GM23338 (cell line): ENCODE data around the gene TADA2A. TPM values are rescaled to one million over a fixed set of nuclear protein-coding genes. Genes with fewer than 3 reads are reported as not detected.
A peak's percentile ranks its signal among the peaks of the same experiment; 100 is the strongest.
"Not testable (repeated sequence)": the region's sequence is repeated elsewhere in the genome, so short reads cannot be mapped to it uniquely, and the experiment has no call there.

Experiments used
- ATAC-seq: fragments of 200-7000 bp; cut with Tn5 transposase; 3 replicates; pipeline ENCODE4 v1.9.1; 2020
- DNase-seq: peaks from one replicate; pipeline ENCODE4 v3.0.0-alpha.2; 2015; ENCODE audit warnings: low spot score
- H2AFZ ChIP-seq: fragments of 200-600 bp; sonication (generic); 2 replicates; pipeline ENCODE4 v1.8.0; 2016; ENCODE audit warnings: antibody characterized with exemption, mild to moderate bottlenecking, moderate library complexity
- H3F3A ChIP-seq: fragments of 200-600 bp; sonication (generic); replicated peaks from 2 replicates; pipeline ENCODE4 v1.8.0; 2017; ENCODE audit warnings: antibody characterized with exemption, mixed run types, low read depth
- H3K27ac ChIP-seq: fragments of 200-600 bp; sonication (generic); 2 replicates; pipeline ENCODE4 v1.6.1; 2016; ENCODE audit warnings: low read depth
- H3K27me3 ChIP-seq: fragments of 200-600 bp; sonication (generic); 2 replicates; pipeline ENCODE4 v1.8.0; 2016; ENCODE audit warnings: mild to moderate bottlenecking, mixed run types, moderate library complexity; ENCODE audit not compliant: insufficient read depth
- H3K36me3 ChIP-seq: fragments of 200-600 bp; sonication (generic); 2 replicates; pipeline ENCODE4 v1.8.0; 2016; ENCODE audit warnings: mild to moderate bottlenecking; ENCODE audit not compliant: insufficient read depth
- H3K4me1 ChIP-seq: fragments of 200-600 bp; sonication (generic); 2 replicates; pipeline ENCODE4 v1.8.0; 2016; ENCODE audit warnings: mild to moderate bottlenecking, moderate library complexity; ENCODE audit not compliant: insufficient read depth
- H3K4me2 ChIP-seq: fragments of 200-600 bp; sonication (generic); 2 replicates; pipeline ENCODE4 v1.7.1; 2017; ENCODE audit warnings: mixed run types
- H3K4me3 ChIP-seq: fragments of 200-600 bp; sonication (generic); 2 replicates; pipeline ENCODE4 v1.6.1; 2016; ENCODE audit warnings: mixed run types
- H3K79me2 ChIP-seq: fragments of 200-600 bp; sonication (generic); replicated peaks from 2 replicates; pipeline ENCODE4 v1.8.0; 2017; ENCODE audit warnings: mild to moderate bottlenecking; ENCODE audit not compliant: insufficient read depth
- H3K9me2 ChIP-seq: fragments of 200-600 bp; sonication (generic); 2 replicates; pipeline ENCODE4 v1.8.0; 2017; ENCODE audit not compliant: insufficient read depth
- H4K20me1 ChIP-seq: fragments of 200-600 bp; sonication (generic); replicated peaks from 2 replicates; pipeline ENCODE4 v1.8.0; 2017; ENCODE audit warnings: mild to moderate bottlenecking; ENCODE audit not compliant: insufficient read depth
- H3K27ac Mint-ChIP-seq: 2 replicates; pipeline ENCODE4 v1.8.0; 2020; ENCODE audit warnings: inconsistent platforms, mild to moderate bottlenecking, moderate library complexity, mixed read lengths
- H3K27me3 Mint-ChIP-seq: 3 replicates; pipeline ENCODE4 v1.8.0; 2022; ENCODE audit warnings: low read depth, mild to moderate bottlenecking, moderate library complexity, mixed read lengths, inconsistent platforms; ENCODE audit not compliant: insufficient read depth, poor library complexity
- H3K36me3 Mint-ChIP-seq: 3 replicates; pipeline ENCODE4 v1.8.0; 2021; ENCODE audit warnings: low read depth, mild to moderate bottlenecking, inconsistent platforms, moderate library complexity, mixed read lengths
- H3K4me1 Mint-ChIP-seq: 3 replicates; pipeline ENCODE4 v1.8.0; 2020; ENCODE audit warnings: mild to moderate bottlenecking, inconsistent platforms, mixed read lengths
- H3K4me3 Mint-ChIP-seq: 3 replicates; pipeline ENCODE4 v1.8.0; 2021; ENCODE audit warnings: moderate library complexity, mild to moderate bottlenecking, inconsistent platforms, mixed read lengths
- H3K9me3 Mint-ChIP-seq: 3 replicates; pipeline ENCODE4 v1.8.0; 2020; ENCODE audit warnings: moderate library complexity, mild to moderate bottlenecking, inconsistent platforms, mixed read lengths
- EZH2 ChIP-seq: fragments of 200-600 bp; sonication (generic); IDR thresholded peaks from one replicate; pipeline ENCODE4 v1.8.0; 2017; ENCODE audit warnings: antibody characterized with exemption, mild to moderate bottlenecking, low read depth; ENCODE audit not compliant: unreplicated experiment
- JUNB ChIP-seq: IDR thresholded peaks from one replicate; pipeline ENCODE4 v1.6.1; 2016; ENCODE audit warnings: antibody characterized with exemption; ENCODE audit not compliant: unreplicated experiment
- NANOG ChIP-seq: IDR thresholded peaks from 2 replicates; pipeline ENCODE4 v1.6.1; 2016; ENCODE audit warnings: antibody characterized with exemption, borderline replicate concordance
- POLR2AphosphoS5 ChIP-seq: IDR thresholded peaks from 2 replicates; pipeline ENCODE4 v1.6.1; 2016; ENCODE audit warnings: antibody characterized with exemption, low read depth
- STAT1 ChIP-seq: IDR thresholded peaks from one replicate; pipeline ENCODE4 v1.6.1; 2016; ENCODE audit warnings: antibody characterized with exemption; ENCODE audit not compliant: unreplicated experiment
- ZNF114 ChIP-seq: fragments of 250-450 bp; sonication (Bioruptor Pico); IDR thresholded peaks from 2 replicates; pipeline ENCODE4 v1.5.0; 2020; ENCODE audit warnings: mild to moderate bottlenecking, moderate library complexity
- ZNF331 ChIP-seq: fragments of 250-450 bp; sonication (Bioruptor Pico); IDR thresholded peaks from 2 replicates; pipeline ENCODE4 v1.5.0; 2020; ENCODE audit warnings: low read depth, mild to moderate bottlenecking, moderate library complexity
- polyA plus RNA-seq: library from polyadenylated mRNA; unstranded; fragments of >200 nt; fragmentation: Nextera tagmentation; extraction: Ambion mirVana; gene quantifications from 2 replicates; pipeline ENCODE4 v1.2.1, GENCODE V29; 2016
- total RNA-seq: library from RNA; depleted of rRNA; stranded (reverse); fragments of >200 nt; shearing (Covaris generic); gene quantifications from 2 replicates; pipeline ENCODE4 v1.2.3, GENCODE V29; 2014
- TF ChIP-seq, protein P1 (sequence below): fragments of 250-450 bp; sonication (Bioruptor Pico); IDR thresholded peaks from 2 replicates; pipeline ENCODE4 v1.5.0; 2020; ENCODE audit warnings: mild to moderate bottlenecking, moderate library complexity
- TF ChIP-seq, protein P2 (sequence below), 2 experiments: fragments of 200-600 bp in 1 of 2; sonication (generic) in 1 of 2; conservative IDR thresholded peaks; 2 replicates each; pipeline versions ENCODE4 v1.5.1 to v1.6.1; 2016 to 2017; ENCODE audit warnings: antibody characterized with exemption in 2 of 2, low read depth in 2 of 2, mild to moderate bottlenecking in 2 of 2, moderate library complexity in 1 of 2
- TF ChIP-seq, protein P3 (sequence below): IDR thresholded peaks from one replicate; pipeline ENCODE4 v1.6.1; 2018; ENCODE audit warnings: antibody characterized with exemption; ENCODE audit not compliant: unreplicated experiment
- TF ChIP-seq, protein P4 (sequence below): IDR thresholded peaks from 2 replicates; pipeline ENCODE4 v1.6.1; 2016; ENCODE audit warnings: antibody characterized with exemption

Gene TADA2A
- total and polyA plus RNA-seq, 2 experiments from 2014 or later: 14.5 to 17.1 TPM

- Histone ChIP-seq H3K36me3 (no peaks in the 10 kb centered on the region), H3K27me3 (no peaks in the 10 kb centered on the region), H3K9me2 (no peaks in the 10 kb centered on the region), H4K20me1 (no peaks in the 10 kb centered on the region; the same call in 1 of the 2 replicates), H3K4me1 (peaks cover 9% of the 10 kb centered on the region), H3K27ac (no peak overlapping the region), H3K79me2 (peaks cover 20% of the 10 kb centered on the region), H3K4me3 (no peak overlapping the region), H3F3A (no peaks in the 10 kb centered on the region), H3K4me2 (no peak overlapping the region), H2AFZ (no peak overlapping the region)
- Mint-ChIP-seq H3K36me3 (peaks cover 3% of the 10 kb centered on the region; the same call in 1 of the 3 replicates), H3K27ac (no peak overlapping the region), H3K4me1 (peaks cover 8% of the 10 kb centered on the region), H3K4me3 (no peak overlapping the region), H3K9me3 (no peaks in the 10 kb centered on the region), H3K27me3 (no peaks in the 10 kb centered on the region)
- TF ChIP-seq ZNF114 (no peak), ZNF331 (CRISPR knock-in tag) (no peak), JUNB (no peak), STAT1 (no peak), POLR2AphosphoS5 (no peak), EZH2 (no peak), NANOG (no peak)
- TF ChIP-seq, protein P1, sequence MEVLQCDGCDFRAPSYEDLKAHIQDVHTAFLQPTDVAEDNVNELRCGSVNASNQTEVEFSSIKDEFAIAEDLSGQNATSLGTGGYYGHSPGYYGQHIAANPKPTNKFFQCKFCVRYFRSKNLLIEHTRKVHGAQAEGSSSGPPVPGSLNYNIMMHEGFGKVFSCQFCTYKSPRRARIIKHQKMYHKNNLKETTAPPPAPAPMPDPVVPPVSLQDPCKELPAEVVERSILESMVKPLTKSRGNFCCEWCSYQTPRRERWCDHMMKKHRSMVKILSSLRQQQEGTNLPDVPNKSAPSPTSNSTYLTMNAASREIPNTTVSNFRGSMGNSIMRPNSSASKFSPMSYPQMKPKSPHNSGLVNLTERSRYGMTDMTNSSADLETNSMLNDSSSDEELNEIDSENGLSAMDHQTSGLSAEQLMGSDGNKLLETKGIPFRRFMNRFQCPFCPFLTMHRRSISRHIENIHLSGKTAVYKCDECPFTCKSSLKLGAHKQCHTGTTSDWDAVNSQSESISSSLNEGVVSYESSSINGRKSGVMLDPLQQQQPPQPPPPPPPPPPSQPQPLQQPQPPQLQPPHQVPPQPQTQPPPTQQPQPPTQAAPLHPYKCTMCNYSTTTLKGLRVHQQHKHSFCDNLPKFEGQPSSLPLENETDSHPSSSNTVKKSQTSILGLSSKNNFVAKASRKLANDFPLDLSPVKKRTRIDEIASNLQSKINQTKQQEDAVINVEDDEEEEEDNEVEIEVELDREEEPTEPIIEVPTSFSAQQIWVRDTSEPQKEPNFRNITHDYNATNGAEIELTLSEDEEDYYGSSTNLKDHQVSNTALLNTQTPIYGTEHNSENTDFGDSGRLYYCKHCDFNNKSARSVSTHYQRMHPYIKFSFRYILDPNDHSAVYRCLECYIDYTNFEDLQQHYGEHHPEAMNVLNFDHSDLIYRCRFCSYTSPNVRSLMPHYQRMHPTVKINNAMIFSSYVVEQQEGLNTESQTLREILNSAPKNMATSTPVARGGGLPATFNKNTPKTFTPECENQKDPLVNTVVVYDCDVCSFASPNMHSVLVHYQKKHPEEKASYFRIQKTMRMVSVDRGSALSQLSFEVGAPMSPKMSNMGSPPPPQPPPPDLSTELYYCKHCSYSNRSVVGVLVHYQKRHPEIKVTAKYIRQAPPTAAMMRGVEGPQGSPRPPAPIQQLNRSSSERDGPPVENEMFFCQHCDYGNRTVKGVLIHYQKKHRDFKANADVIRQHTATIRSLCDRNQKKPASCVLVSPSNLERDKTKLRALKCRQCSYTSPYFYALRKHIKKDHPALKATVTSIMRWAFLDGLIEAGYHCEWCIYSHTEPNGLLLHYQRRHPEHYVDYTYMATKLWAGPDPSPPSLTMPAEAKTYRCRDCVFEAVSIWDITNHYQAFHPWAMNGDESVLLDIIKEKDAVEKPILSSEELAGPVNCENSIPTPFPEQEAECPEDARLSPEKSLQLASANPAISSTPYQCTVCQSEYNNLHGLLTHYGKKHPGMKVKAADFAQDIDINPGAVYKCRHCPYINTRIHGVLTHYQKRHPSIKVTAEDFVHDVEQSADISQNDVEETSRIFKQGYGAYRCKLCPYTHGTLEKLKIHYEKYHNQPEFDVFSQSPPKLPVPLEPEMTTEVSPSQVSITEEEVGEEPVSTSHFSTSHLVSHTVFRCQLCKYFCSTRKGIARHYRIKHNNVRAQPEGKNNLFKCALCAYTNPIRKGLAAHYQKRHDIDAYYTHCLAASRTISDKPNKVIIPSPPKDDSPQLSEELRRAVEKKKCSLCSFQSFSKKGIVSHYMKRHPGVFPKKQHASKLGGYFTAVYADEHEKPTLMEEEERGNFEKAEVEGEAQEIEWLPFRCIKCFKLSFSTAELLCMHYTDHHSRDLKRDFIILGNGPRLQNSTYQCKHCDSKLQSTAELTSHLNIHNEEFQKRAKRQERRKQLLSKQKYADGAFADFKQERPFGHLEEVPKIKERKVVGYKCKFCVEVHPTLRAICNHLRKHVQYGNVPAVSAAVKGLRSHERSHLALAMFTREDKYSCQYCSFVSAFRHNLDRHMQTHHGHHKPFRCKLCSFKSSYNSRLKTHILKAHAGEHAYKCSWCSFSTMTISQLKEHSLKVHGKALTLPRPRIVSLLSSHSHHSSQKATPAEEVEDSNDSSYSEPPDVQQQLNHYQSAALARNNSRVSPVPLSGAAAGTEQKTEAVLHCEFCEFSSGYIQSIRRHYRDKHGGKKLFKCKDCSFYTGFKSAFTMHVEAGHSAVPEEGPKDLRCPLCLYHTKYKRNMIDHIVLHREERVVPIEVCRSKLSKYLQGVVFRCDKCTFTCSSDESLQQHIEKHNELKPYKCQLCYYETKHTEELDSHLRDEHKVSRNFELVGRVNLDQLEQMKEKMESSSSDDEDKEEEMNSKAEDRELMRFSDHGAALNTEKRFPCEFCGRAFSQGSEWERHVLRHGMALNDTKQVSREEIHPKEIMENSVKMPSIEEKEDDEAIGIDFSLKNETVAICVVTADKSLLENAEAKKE (CRISPR knock-in tag): no peak
- TF ChIP-seq, protein P2, sequence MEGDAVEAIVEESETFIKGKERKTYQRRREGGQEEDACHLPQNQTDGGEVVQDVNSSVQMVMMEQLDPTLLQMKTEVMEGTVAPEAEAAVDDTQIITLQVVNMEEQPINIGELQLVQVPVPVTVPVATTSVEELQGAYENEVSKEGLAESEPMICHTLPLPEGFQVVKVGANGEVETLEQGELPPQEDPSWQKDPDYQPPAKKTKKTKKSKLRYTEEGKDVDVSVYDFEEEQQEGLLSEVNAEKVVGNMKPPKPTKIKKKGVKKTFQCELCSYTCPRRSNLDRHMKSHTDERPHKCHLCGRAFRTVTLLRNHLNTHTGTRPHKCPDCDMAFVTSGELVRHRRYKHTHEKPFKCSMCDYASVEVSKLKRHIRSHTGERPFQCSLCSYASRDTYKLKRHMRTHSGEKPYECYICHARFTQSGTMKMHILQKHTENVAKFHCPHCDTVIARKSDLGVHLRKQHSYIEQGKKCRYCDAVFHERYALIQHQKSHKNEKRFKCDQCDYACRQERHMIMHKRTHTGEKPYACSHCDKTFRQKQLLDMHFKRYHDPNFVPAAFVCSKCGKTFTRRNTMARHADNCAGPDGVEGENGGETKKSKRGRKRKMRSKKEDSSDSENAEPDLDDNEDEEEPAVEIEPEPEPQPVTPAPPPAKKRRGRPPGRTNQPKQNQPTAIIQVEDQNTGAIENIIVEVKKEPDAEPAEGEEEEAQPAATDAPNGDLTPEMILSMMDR (conservative IDR thresholded peaks at IDR 0.05; ENCODE audit: low read depth in 2 of 2): no peak
- TF ChIP-seq, protein P3, sequence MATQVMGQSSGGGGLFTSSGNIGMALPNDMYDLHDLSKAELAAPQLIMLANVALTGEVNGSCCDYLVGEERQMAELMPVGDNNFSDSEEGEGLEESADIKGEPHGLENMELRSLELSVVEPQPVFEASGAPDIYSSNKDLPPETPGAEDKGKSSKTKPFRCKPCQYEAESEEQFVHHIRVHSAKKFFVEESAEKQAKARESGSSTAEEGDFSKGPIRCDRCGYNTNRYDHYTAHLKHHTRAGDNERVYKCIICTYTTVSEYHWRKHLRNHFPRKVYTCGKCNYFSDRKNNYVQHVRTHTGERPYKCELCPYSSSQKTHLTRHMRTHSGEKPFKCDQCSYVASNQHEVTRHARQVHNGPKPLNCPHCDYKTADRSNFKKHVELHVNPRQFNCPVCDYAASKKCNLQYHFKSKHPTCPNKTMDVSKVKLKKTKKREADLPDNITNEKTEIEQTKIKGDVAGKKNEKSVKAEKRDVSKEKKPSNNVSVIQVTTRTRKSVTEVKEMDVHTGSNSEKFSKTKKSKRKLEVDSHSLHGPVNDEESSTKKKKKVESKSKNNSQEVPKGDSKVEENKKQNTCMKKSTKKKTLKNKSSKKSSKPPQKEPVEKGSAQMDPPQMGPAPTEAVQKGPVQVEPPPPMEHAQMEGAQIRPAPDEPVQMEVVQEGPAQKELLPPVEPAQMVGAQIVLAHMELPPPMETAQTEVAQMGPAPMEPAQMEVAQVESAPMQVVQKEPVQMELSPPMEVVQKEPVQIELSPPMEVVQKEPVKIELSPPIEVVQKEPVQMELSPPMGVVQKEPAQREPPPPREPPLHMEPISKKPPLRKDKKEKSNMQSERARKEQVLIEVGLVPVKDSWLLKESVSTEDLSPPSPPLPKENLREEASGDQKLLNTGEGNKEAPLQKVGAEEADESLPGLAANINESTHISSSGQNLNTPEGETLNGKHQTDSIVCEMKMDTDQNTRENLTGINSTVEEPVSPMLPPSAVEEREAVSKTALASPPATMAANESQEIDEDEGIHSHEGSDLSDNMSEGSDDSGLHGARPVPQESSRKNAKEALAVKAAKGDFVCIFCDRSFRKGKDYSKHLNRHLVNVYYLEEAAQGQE: no peak
- TF ChIP-seq, protein P4, sequence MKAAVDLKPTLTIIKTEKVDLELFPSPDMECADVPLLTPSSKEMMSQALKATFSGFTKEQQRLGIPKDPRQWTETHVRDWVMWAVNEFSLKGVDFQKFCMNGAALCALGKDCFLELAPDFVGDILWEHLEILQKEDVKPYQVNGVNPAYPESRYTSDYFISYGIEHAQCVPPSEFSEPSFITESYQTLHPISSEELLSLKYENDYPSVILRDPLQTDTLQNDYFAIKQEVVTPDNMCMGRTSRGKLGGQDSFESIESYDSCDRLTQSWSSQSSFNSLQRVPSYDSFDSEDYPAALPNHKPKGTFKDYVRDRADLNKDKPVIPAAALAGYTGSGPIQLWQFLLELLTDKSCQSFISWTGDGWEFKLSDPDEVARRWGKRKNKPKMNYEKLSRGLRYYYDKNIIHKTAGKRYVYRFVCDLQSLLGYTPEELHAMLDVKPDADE: no peak
- ATAC-seq (no peak), DNase-seq (no peak)
These were observed 6.2 kb upstream of the TADA2A start for GRCh38 chr17:37400505-37400904.

DNA sequence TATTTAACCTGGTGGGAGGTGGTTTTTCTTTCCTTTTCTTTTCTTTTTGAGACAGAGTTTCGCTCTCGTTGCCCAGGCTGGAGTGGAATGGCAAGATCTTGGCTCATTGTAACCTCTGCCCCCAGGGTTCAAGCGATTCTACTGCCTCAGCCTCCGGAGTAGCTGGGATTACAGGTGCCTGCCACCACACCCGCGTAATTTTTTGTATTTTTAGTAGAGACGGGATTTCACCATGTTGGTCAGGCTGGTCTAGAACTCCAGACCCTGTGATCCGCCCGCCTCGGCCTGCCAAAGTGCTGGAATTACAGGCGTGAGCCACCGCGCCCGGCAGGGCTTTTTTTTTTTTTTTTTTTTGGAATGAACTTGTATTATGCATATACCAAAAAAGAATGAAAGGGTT is 1.2 kb upstream of the TADA2A start:
- H3K27me3 ChIP-seq, H3K27me3 Mint-ChIP-seq, DNase-seq, H3K9me3 Mint-ChIP-seq, ATAC-seq, H4K20me1 ChIP-seq, H3K4me1 ChIP-seq, H3K27ac Mint-ChIP-seq, H3K9me2 ChIP-seq, H3K27ac ChIP-seq, H2AFZ ChIP-seq, H3K36me3 ChIP-seq: not testable (repeated sequence)
- Histone ChIP-seq H3F3A (peaks cover 18% of the 10 kb centered on the region), H3K4me3 (peak overlapping the region; percentile 93), H3K4me2 (peak overlapping the region; percentile 81), H3K79me2 (peaks cover 37% of the 10 kb centered on the region)
- H3K4me1 Mint-ChIP-seq: peaks cover 11% of the 10 kb centered on the region
- H3K36me3 Mint-ChIP-seq: peaks cover 19% of the 10 kb centered on the region; the same call in 2 of the 3 replicates
- peak overlapping the region; percentile 99 for H3K4me3 Mint-ChIP-seq
